HG02970 (cell line): ENCODE measurements around the gene PRKCZ.

ENCODE experiments used
- ATAC-seq: cut with Tn5 transposase; IDR thresholded peaks from one replicate; pipeline ENCODE4 v1.9.1; 2021; ENCODE audit warnings: mild to moderate bottlenecking, moderate library complexity, moderate number of reproducible peaks; ENCODE audit not compliant: unreplicated experiment, low FRiP score

PRKCZ gene

GRCh38 chr1:2060072-2060471 is 9.9 kb downstream of the PRKCZ start:
- ATAC-seq = no peak

GRCh38 chr1:2060535-2060934 is 10.3 kb downstream of the PRKCZ start:
- ATAC-seq = no peak

GRCh38 chr1:2061065-2061778 is 11.0 kb downstream of the PRKCZ start:
- no peak for ATAC-seq

DNA sequence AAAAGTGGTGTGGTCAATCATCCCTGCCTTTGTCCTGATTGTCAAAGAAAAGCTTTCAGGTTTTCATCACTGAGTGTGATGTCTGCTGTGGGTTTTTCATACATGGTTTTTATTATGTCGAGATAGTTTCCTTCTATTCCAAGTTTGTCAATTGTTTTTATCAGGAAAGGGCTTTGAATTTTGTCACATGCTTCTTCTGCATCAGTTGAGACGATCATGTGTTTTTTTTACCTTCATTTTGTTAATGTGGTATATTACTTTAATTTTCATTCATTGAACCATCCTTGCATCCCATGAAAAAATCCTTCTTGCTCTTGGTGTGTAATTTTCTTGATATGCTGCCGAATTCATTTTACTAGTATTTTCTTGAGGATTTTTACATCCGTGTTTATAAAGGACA is 15.5 kb downstream of the PRKCZ start:
- no peak for ATAC-seq

- ATAC-seq = no peak
These were observed 17.2 kb downstream of the PRKCZ start for GRCh38 chr1:2067393-2067792.

GRCh38 chr1:2067981-2068380 is 17.8 kb downstream of the PRKCZ start:
- no peak for ATAC-seq

GRCh38 chr1:2068951-2069350 is 18.7 kb downstream of the PRKCZ start:
- ATAC-seq = no peak

- ATAC-seq = no peak
These were observed 19.8 kb downstream of the PRKCZ start for GRCh38 chr1:2070016-2070415.

DNA sequence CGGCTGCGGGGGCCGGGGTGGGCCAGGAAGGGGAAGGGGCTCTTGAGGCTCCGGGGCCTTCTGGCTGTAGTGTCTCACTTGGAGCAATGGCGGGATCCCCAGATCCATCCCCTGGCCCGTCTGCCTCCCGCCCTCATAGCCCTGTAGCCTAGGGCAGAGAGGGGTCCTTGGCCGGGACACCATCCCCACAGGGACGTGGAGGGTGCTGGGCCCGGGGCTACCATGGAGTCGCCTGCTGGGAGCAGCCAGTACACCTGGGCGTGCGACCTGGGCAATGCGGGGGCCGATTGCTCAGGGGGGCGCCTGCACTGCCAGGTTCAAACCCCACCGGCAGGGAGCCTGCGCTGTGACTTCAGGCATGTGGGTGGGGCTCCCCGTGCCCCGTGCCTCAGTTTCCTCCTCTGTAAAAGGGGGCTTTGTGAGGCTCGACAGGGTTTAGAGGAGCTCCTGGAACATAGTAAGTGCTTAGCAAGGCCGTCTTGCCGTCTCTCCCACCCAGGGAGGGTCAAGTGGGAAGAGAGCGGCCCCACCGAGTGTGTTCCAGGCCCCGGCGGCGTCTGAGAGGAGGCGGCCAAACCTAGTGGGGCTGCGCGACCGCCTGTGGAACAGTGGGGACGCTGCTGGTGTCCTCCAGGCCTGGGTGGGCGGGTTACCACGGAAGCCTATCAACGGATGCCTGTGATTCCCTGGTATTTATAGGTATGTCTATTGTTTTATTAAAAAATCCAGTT is 20.8 kb downstream of the PRKCZ start:
- no peak for ATAC-seq

GRCh38 chr1:2072109-2072806 is 22.0 kb downstream of the PRKCZ start:
- ATAC-seq = no peak

DNA sequence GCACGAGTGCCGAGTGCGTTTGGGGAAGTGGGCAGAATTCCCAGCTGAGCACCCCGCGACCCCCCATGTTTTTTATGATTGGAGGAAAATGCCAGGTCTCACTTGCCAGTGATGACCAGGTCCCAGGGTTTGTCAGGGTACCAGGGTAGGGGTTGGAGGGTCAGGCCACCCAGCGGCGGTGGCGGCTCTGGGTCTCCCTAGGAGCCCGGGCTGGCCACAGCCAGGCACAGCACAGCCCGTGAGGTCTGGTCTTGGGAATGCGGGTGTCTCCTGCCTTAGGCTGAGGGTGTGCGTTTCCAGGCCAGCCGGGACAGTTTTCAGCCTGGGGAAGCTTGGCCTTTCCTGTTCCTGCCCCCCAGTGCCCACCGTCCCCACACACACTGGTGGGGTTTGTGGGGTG is 22.7 kb downstream of the PRKCZ start:
- ATAC-seq = no peak

GRCh38 chr1:2073382-2074230 is 23.4 kb downstream of the PRKCZ start:
- no peak for ATAC-seq

- no peak for ATAC-seq
These were observed 24.2 kb downstream of the PRKCZ start for GRCh38 chr1:2074396-2074795.

DNA sequence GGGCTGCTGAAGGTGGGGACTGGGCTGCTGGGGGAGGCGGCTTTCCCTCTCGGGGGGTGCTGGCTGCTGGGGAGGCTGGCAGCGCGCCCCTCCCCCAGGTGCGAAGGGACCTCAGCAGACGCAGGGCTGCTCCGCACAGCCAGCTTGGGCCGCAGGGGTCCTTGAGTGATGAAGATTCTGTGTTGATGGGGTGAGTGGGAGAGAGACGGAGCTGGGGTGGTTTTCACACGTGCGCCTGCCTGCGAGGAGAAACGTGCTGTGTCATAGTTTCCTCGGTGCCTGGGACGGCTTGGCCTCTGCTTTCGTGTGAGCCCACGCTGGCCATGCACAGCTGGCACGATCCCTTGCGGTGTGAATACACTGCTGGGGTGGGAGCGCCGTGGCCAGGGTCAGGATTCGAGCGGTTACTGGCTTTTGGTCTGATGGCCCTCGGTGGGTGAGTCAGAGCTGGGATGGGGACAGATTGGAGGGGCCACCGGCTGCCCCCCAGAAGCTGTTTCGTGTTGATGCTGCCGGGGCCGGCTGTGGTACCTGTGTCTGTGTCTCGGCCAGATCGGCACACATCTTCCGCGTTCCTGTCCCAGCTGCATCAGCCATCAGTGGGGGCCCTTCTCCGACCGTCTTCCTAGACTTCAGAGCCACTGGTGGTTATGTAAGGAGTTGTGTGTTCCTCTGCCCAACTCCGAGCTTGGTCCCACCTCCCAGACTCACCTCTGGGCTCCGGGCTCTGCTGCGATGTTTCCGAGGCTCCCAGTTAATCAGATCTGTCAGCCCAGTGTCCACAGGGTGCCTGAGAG is 24.9 kb downstream of the PRKCZ start:
- no peak for ATAC-seq

- ATAC-seq = no peak
These were observed 26.6 kb downstream of the PRKCZ start for GRCh38 chr1:2076826-2077225.

DNA sequence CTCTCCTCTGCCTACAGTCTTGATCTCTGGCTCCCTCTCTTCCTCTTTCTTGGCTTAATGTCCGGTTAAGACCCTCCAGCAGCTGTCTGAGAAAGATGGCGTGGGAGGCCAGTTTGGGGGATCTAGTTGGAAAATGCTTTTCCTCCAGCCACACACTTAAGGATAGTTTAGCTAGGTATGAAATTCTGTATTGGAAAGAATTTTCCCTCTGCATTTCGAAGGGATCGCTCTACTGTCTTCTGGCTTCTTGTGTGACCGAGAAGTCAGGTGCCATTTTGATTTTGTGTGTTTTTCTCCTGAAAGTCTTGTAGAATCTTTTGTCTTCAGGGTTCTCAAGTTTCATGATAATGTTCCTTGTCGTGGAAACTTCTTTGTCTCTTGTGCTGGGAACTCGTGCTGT is 28.0 kb downstream of the PRKCZ start:
- ATAC-seq = no peak

- ATAC-seq = no peak
These were observed 29.3 kb downstream of the PRKCZ start for GRCh38 chr1:2079396-2080085.

DNA sequence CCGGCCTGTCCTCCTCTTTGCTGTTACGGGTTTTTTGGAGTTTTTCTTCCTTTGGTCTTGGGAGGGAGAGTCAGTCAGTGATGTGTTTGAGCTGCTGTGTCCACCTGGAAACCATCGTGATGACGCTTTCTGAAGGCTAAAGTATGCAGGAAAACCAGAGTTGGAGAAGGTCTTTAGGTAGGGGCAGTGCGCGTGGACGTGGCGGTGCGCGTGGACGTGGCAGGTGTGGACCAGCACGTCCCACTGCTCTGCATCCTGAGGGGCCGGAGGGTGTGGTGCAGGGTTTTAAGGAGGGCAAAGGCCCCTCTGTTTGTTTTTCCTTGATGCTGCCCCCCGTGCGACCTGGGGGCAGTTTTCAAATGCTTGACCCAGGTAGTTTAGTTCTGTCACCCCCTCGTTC is 29.9 kb downstream of the PRKCZ start:
- ATAC-seq = no peak

- no peak for ATAC-seq
These were observed 30.7 kb downstream of the PRKCZ start for GRCh38 chr1:2080884-2081283.
